22Rv1 (cell line): Measurements from ENCODE around the gene TXNL4A.

ENCODE experiments used
- ZFX ChIP-seq: fragments of 450-650 bp; IDR thresholded peaks from 2 replicates; pipeline ENCODE4 v1.6.1; 2017; ENCODE audit warnings: antibody characterized with exemption, borderline replicate concordance
- TF ChIP-seq, protein P1 (sequence below): fragments of 450-650 bp; IDR thresholded peaks from 2 replicates; pipeline ENCODE4 v1.5.1; 2017; ENCODE audit warnings: mild to moderate bottlenecking

DNA sequence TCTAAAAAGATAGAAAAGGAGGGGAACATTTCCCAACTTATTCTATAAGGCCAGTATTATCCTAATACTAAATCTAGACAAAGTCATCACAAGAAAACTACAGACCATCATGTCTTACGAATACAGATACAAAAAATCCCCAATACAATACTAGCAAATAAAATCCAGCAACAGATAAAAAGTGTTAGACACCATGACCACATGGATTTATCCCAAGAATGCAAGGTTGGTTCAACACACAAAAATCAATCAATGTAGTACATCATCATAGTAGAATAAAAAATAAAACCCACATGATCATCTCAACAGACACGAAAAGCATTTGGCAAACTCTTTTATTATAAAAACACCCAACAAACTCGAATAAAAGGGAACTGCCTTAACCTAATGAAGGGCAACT is 55.5 kb downstream of the TXNL4A start:
- TF ChIP-seq, protein P1, sequence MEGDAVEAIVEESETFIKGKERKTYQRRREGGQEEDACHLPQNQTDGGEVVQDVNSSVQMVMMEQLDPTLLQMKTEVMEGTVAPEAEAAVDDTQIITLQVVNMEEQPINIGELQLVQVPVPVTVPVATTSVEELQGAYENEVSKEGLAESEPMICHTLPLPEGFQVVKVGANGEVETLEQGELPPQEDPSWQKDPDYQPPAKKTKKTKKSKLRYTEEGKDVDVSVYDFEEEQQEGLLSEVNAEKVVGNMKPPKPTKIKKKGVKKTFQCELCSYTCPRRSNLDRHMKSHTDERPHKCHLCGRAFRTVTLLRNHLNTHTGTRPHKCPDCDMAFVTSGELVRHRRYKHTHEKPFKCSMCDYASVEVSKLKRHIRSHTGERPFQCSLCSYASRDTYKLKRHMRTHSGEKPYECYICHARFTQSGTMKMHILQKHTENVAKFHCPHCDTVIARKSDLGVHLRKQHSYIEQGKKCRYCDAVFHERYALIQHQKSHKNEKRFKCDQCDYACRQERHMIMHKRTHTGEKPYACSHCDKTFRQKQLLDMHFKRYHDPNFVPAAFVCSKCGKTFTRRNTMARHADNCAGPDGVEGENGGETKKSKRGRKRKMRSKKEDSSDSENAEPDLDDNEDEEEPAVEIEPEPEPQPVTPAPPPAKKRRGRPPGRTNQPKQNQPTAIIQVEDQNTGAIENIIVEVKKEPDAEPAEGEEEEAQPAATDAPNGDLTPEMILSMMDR, result no peak
- TF ChIP-seq ZFX, result no peak
